ENCODE data around the gene C7orf25.

C7orf25 gene

DNA sequence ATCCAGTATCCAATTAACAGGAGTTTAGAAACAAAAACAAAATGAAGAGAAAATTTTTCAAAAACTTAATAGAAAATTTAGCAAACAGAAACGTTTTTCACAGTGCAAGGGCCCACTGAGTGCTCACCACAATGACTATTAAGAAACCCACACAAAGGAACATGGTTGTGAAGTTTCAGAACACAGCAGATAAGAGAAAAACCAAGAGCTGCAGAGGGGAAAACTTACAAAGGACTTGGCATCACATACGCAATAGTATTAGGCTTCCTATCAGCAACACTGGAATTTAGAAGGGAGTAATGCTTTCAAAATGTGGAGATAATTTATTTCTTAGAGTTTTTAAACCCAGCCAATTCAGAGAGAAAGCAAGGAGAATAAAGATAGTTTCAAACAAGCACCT, 1.7 kb upstream of the C7orf25 start:
- H3K9ac ChIP-seq (ENCODE audit: low read length), result no peak overlapping the region
- no peak overlapping the region for H2BK15ac ChIP-seq (ENCODE audit: low read depth, poor library complexity, severe bottlenecking)
- no peaks in the 10 kb centered on the region for H3K27me3 ChIP-seq (ENCODE audit: control insufficient read depth in 1 of 2, insufficient read depth in 1 of 2, low read length in 2 of 2)
- no peak overlapping the region for H2AFZ ChIP-seq (ENCODE audit: low read depth, low read length)
- no peak overlapping the region for H2BK12ac ChIP-seq (ENCODE audit: low read length in 2 of 2)
- no peak overlapping the region for H4K91ac ChIP-seq (ENCODE audit: low read length)
- peaks cover 3% of the 10 kb centered on the region for H3K4me1 ChIP-seq (ENCODE audit: control insufficient read depth, insufficient read depth, low read depth, low read length)
- H3K14ac ChIP-seq (ENCODE audit: low read length in 2 of 2), result no peak overlapping the region
- H3K9me3 ChIP-seq (ENCODE audit: control insufficient read depth, low read length), result no peaks in the 10 kb centered on the region
- peaks cover 10 to 47% of the 10 kb centered on the region in 2 experiments for H3K36me3 ChIP-seq (ENCODE audit: control insufficient read depth in 1 of 2, insufficient read depth in 2 of 2, low read depth in 1 of 2, low read length in 2 of 2)
- no peak overlapping the region for H3K23ac ChIP-seq (ENCODE audit: low read length in 2 of 2)
- no peak overlapping the region for H3K4me3 ChIP-seq (ENCODE audit: insufficient read depth in 1 of 2, low read depth in 1 of 2, low read length in 2 of 2)
- no peak overlapping the region for H2AK5ac ChIP-seq (ENCODE audit: low read length, severe bottlenecking)
- no peak for DNase-seq
- no peak overlapping the region for H2BK120ac ChIP-seq (ENCODE audit: low read depth, low read length)
- no peak overlapping the region for H3K4ac ChIP-seq (ENCODE audit: low read depth in 1 of 2, low read length in 2 of 2)
- 92% methylated on average over 1 of the region's 2 CpGs for WGBS
- H3K27ac ChIP-seq (ENCODE audit: low read length, poor library complexity, severe bottlenecking), result no peak overlapping the region
- H3K79me1 ChIP-seq (replicated peaks; ENCODE audit: low read length, poor library complexity, severe bottlenecking), result peaks cover 12% of the 10 kb centered on the region
- H3K4me2 ChIP-seq (ENCODE audit: low read length, poor library complexity, severe bottlenecking), result no peak overlapping the region
- H4K8ac ChIP-seq (ENCODE audit: low read length), result no peak overlapping the region
- no peak overlapping the region for H2BK5ac ChIP-seq (ENCODE audit: low read depth, low read length, poor library complexity, severe bottlenecking)
- H3K18ac ChIP-seq (ENCODE audit: low read depth in 1 of 2, low read length in 2 of 2), result no peak overlapping the region

DNA sequence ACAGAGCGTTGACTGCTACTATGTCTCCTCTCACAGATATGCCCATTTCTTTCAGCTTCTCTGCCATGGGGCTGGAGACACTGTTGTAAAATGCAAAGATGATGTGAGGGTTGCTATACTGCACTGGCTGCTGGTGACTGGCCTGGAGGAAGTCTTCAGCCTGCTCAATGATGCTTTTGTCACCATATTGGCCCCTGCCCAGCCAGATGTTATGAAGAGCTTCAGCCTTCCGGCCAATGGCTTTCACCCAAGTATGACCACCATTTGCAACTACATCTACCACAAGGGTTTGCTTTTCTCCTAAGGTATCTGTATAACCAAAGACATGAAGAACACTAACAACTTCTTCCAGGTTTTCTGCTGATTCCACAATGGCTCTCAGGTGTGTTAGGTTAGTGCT, 1.6 kb downstream of the C7orf25 start:
- Histone ChIP-seq H3K4ac (ENCODE audit: low read depth in 1 of 2, low read length in 2 of 2) (no peak overlapping the region), H3K27me3 (ENCODE audit: control insufficient read depth in 1 of 2, insufficient read depth in 1 of 2, low read length in 2 of 2) (no peaks in the 10 kb centered on the region), H2BK15ac (ENCODE audit: low read depth, poor library complexity, severe bottlenecking) (no peak overlapping the region), H3K9ac (ENCODE audit: low read length) (no peak overlapping the region), H3K4me1 (ENCODE audit: control insufficient read depth, insufficient read depth, low read depth, low read length) (peaks cover 5% of the 10 kb centered on the region), H4K8ac (ENCODE audit: low read length) (no peak overlapping the region), H4K91ac (ENCODE audit: low read length) (no peak overlapping the region), H3K18ac (ENCODE audit: low read depth in 1 of 2, low read length in 2 of 2) (no peak overlapping the region), H3K27ac (ENCODE audit: low read length, poor library complexity, severe bottlenecking) (no peak overlapping the region), H2BK5ac (ENCODE audit: low read depth, low read length, poor library complexity, severe bottlenecking) (no peak overlapping the region), H3K4me3 (ENCODE audit: insufficient read depth in 1 of 2, low read depth in 1 of 2, low read length in 2 of 2) (peak overlapping the region in 1 of 2 experiments; percentile 91), H2AK5ac (ENCODE audit: low read length, severe bottlenecking) (no peak overlapping the region), H2BK120ac (ENCODE audit: low read depth, low read length) (no peak overlapping the region), H3K9me3 (ENCODE audit: control insufficient read depth, low read length) (no peaks in the 10 kb centered on the region), H3K79me1 (replicated peaks; ENCODE audit: low read length, poor library complexity, severe bottlenecking) (peaks cover 10% of the 10 kb centered on the region), H2AFZ (ENCODE audit: low read depth, low read length) (no peak overlapping the region), H3K4me2 (ENCODE audit: low read length, poor library complexity, severe bottlenecking) (no peak overlapping the region), H3K14ac (ENCODE audit: low read length in 2 of 2) (no peak overlapping the region), H3K36me3 (ENCODE audit: control insufficient read depth in 1 of 2, insufficient read depth in 2 of 2, low read depth in 1 of 2, low read length in 2 of 2) (peaks cover 3 to 16% of the 10 kb centered on the region in 2 experiments), H3K23ac (ENCODE audit: low read length in 2 of 2) (no peak overlapping the region), H2BK12ac (ENCODE audit: low read length in 2 of 2) (no peak overlapping the region)
- WGBS, result 100% methylated on average over 1 of the region's 2 CpGs
- no peak for DNase-seq

DNA sequence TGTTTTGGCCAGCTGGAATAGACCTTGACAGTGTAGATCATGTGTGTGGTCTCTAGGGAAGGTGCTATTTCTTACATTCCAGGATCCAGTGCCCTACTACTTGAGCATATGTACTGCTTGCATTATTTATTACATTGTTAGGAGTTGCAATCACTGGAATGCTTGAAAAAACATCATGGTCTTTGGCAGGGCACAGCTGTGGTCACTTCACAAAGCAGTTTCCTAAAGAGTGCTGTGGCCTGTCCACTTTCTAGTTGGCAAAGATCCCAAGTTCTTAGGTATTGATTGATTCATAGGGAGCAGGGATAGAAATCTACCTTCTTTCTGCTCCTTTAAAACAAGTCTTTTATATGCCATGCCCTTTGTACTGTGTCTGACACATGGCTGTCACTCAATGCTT, 4.6 kb downstream of the C7orf25 start:
- Histone ChIP-seq H3K27ac (ENCODE audit: low read length, poor library complexity, severe bottlenecking) (no peak overlapping the region), H2AFZ (ENCODE audit: low read depth, low read length) (no peak overlapping the region), H2BK120ac (ENCODE audit: low read depth, low read length) (no peak overlapping the region), H3K9ac (ENCODE audit: low read length) (no peak overlapping the region), H3K79me1 (replicated peaks; ENCODE audit: low read length, poor library complexity, severe bottlenecking) (peaks cover 14% of the 10 kb centered on the region), H3K23ac (ENCODE audit: low read length in 2 of 2) (no peak overlapping the region), H2BK15ac (ENCODE audit: low read depth, poor library complexity, severe bottlenecking) (no peak overlapping the region), H3K14ac (ENCODE audit: low read length in 2 of 2) (no peak overlapping the region), H4K8ac (ENCODE audit: low read length) (no peak overlapping the region), H3K9me3 (ENCODE audit: control insufficient read depth, low read length) (no peaks in the 10 kb centered on the region), H3K4me2 (ENCODE audit: low read length, poor library complexity, severe bottlenecking) (no peak overlapping the region), H3K4ac (ENCODE audit: low read depth in 1 of 2, low read length in 2 of 2) (no peak overlapping the region), H4K91ac (ENCODE audit: low read length) (no peak overlapping the region), H3K36me3 (ENCODE audit: control insufficient read depth in 1 of 2, insufficient read depth in 2 of 2, low read depth in 1 of 2, low read length in 2 of 2) (peaks cover 3 to 14% of the 10 kb centered on the region in 2 experiments), H3K4me1 (ENCODE audit: control insufficient read depth, insufficient read depth, low read depth, low read length) (peaks cover 5% of the 10 kb centered on the region), H3K4me3 (ENCODE audit: insufficient read depth in 1 of 2, low read depth in 1 of 2, low read length in 2 of 2) (no peak overlapping the region), H2BK12ac (ENCODE audit: low read length in 2 of 2) (no peak overlapping the region), H2AK5ac (ENCODE audit: low read length, severe bottlenecking) (no peak overlapping the region), H3K27me3 (ENCODE audit: control insufficient read depth in 1 of 2, insufficient read depth in 1 of 2, low read length in 2 of 2) (no peaks in the 10 kb centered on the region), H3K18ac (ENCODE audit: low read depth in 1 of 2, low read length in 2 of 2) (no peak overlapping the region), H2BK5ac (ENCODE audit: low read depth, low read length, poor library complexity, severe bottlenecking) (no peak overlapping the region)
- DNase-seq, result no peak

DNA sequence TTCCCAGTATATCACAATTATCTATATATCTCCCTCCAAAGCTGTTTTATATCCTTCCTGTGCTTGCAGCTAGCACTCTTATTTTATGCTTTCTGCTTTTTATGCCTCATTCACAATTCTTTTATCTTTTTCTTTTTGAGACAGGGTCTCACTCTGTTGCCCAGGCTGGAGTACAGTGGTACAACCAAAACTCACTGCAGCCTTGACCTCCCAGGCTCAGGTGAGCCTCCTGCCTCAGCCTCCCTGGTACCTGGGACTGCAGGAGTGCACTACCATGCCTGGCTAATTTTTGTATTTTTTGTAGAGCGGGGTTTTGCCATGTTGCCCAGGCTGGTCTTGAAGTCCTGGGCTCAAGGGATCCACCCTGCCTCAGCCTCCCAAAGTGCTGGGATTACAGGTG, 5.7 kb downstream of the C7orf25 start:
- H2AK5ac ChIP-seq (ENCODE audit: low read length, severe bottlenecking), result no peak overlapping the region
- H3K27ac ChIP-seq (ENCODE audit: low read length, poor library complexity, severe bottlenecking), result no peak overlapping the region
- H3K36me3 ChIP-seq (ENCODE audit: control insufficient read depth in 1 of 2, insufficient read depth in 2 of 2, low read depth in 1 of 2, low read length in 2 of 2), result peaks cover 3 to 14% of the 10 kb centered on the region in 2 experiments
- H2AFZ ChIP-seq (ENCODE audit: low read depth, low read length), result no peak overlapping the region
- H3K14ac ChIP-seq (ENCODE audit: low read length in 2 of 2), result no peak overlapping the region
- WGBS, result 100% methylated on average over 1 of the region's 1 CpG
- no peak overlapping the region for H4K8ac ChIP-seq (ENCODE audit: low read length)
- no peak overlapping the region for H3K23ac ChIP-seq (ENCODE audit: low read length in 2 of 2)
- H4K91ac ChIP-seq (ENCODE audit: low read length), result no peak overlapping the region
- H3K9me3 ChIP-seq (ENCODE audit: control insufficient read depth, low read length), result no peaks in the 10 kb centered on the region
- H2BK5ac ChIP-seq (ENCODE audit: low read depth, low read length, poor library complexity, severe bottlenecking), result no peak overlapping the region
- no peak for DNase-seq
- no peak overlapping the region for H2BK15ac ChIP-seq (ENCODE audit: low read depth, poor library complexity, severe bottlenecking)
- no peaks in the 10 kb centered on the region for H3K27me3 ChIP-seq (ENCODE audit: control insufficient read depth in 1 of 2, insufficient read depth in 1 of 2, low read length in 2 of 2)
- peaks cover 5% of the 10 kb centered on the region for H3K4me1 ChIP-seq (ENCODE audit: control insufficient read depth, insufficient read depth, low read depth, low read length)
- no peak overlapping the region for H2BK12ac ChIP-seq (ENCODE audit: low read length in 2 of 2)
- H2BK120ac ChIP-seq (ENCODE audit: low read depth, low read length), result no peak overlapping the region
- H3K79me1 ChIP-seq (replicated peaks; ENCODE audit: low read length, poor library complexity, severe bottlenecking), result peaks cover 16% of the 10 kb centered on the region
- no peak overlapping the region for H3K9ac ChIP-seq (ENCODE audit: low read length)
- H3K4me3 ChIP-seq (ENCODE audit: insufficient read depth in 1 of 2, low read depth in 1 of 2, low read length in 2 of 2), result no peak overlapping the region
- H3K18ac ChIP-seq (ENCODE audit: low read depth in 1 of 2, low read length in 2 of 2), result no peak overlapping the region
- H3K4me2 ChIP-seq (ENCODE audit: low read length, poor library complexity, severe bottlenecking), result no peak overlapping the region
- H3K4ac ChIP-seq (ENCODE audit: low read depth in 1 of 2, low read length in 2 of 2), result no peak overlapping the region
